GM19468 (cell line): ENCODE results near the gene EVI5L.

Experiments
- ATAC-seq: cut with Tn5 transposase; IDR thresholded peaks from one replicate; pipeline ENCODE4 v1.9.1; 2021; ENCODE audit warnings: mild to moderate bottlenecking, moderate library complexity, moderate number of reproducible peaks; ENCODE audit not compliant: unreplicated experiment; ENCODE audit errors: extremely low read depth

EVI5L gene

DNA sequence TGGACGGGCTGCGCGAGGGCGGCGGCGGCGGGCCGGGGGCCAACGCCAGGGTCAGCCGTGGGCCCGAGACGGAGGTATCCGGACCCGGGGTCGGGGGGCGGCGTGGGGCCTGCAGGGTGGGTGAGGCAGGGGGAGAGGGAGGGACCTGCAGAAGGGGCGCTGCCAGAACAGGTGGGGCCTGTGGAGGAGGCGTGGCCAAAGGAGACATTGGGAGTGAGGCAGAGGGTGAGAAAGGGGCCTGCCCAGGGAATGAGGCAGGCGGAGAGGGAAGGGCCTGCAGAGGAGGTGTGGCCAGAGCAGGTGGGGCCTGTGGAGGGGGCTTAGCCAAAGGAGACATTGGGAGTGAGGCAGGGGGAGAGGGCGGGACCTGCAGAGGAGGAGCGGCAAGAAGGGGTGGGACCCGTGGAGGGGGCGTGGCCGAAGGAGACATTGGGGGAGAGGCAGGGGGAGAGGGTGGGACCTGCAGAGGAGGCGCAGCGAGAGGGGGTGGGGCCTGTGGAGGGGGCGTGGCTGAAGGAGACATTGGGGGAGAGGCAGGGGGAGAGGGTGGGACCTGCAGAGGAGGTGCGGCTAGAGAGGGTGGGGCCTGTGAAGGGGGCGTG is 40.0 kb downstream of the EVI5L start:
- ATAC-seq: no peak

DNA sequence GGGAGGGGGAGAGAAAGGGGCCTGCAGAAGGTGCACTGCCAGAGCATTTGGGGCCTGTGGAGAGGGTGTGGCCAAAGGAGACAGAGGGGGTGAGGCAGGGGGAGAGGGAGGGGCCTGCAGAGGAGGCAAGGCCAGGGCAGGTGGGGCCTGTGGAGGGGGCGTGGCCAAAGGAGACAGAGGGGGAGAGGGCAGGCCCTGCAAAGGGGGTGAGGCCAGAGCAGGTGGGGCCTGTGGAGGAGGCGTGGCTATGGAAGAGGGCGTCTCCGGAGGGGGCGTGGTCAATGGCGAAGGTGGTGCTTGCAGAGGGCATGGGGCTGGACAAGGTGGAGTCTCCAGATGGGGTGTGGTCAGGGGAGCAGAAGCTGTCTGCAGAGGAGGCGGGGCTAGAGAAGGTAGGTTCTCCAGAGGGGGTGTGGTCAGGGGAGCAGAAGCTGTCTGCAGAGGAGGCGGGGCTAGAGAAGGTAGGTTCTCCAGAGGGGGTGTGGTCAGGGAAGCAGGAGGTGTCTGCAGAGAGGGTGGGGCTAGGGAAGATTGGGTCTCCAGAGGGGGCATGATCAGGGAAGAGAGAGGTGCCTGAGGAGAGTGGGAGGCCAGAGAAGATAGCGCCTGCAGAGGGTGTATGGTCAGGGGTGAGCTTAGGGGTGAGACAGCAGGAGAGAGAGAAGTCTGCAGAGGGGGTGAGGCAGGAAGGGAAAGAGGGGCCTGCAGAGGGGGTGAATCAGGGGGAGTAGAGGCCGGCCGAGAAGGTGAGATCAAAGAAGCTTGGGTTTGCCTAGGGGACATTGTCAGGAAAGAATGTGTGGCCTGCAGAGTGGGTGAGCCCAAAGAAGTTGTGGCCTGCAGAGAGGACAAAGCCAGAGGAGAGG is 40.8 kb downstream of the EVI5L start:
- no peak for ATAC-seq

DNA sequence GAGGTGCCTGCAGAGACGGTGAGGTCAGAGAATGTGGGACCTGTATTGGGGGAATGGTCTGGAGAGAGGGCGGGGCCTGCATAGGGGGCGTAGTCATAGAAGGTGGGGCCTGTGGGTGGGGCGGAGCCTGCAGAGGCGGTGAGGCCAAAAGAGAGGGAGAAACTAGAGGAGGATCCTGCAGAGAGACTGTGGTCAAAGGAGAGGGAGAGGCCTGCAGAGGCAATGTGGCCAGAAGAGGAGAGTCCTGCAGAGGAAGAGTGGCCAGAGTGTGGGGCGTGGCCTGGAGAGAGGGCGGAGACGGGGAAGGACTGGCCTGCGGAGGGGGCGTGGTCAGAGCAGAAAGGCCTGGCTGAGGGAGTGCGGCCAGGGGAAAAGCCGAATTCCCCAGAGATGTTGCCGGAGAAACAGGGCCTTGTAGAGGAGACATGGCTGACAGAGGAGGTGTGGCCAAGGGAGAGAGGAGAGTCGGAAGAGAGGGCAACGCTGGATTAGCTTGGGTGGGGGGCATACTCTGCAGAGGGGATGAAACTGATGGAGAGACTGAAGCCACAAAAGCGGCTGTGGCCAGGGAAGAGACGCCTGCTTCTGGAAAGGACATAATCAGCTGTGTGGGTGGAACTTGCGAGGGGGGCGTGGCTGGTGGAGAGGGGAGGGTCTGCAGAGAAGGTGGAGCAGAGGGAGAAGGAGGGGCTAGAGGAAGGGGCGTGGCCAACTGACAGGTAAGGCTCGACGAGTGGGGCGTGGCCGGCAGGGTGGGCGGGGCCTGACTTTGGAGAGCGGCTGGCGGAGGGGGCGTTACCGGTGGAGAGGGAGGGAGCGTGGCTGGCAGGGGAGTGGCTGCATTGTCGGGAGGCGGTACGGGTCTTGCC is 41.7 kb downstream of the EVI5L start:
- ATAC-seq: no peak

DNA sequence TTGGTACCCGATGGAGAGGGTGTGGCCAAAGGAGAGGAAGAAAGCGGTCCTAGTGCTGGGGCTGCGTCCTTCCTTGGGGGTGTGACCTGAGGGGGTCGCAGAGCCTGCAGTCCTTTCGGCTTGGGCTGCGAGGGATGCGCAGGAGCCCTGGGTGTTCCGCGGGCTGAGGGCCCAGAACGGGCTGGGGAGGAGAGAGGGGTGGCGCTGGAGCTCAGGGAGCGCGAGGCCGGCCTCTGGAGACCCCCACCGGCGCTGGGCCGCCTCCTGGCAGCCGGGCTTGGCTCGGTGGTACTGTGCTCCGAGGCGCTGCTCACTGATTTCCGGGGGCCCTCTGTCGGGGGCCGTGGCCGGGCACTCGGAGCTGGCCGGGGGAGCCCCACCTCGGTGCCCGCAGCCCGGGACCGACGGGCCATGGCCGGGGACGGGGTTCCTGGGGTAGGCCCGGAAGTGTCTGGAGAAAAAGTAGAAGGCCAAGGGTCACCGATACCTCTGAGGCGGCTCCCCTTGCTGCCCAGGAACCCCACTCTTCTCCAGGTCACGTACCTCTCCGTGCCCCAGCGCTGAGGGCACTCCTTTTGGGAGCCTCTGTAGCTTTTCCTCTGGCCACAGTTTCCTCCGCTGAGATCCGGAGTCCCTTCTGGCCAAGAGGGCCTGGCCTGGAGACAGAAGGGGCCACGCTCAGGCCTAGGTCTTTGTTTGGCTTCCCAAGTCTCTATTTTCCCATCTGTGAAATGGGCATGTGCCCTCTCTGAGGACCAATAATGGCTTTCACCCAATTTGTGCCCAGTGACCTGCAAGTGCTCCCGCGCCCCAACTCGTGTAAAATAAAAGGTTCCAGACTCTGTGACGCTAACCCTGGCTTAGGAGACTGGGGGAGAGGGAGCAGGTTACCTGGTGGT is 42.5 kb downstream of the EVI5L start:
- no peak for ATAC-seq

DNA sequence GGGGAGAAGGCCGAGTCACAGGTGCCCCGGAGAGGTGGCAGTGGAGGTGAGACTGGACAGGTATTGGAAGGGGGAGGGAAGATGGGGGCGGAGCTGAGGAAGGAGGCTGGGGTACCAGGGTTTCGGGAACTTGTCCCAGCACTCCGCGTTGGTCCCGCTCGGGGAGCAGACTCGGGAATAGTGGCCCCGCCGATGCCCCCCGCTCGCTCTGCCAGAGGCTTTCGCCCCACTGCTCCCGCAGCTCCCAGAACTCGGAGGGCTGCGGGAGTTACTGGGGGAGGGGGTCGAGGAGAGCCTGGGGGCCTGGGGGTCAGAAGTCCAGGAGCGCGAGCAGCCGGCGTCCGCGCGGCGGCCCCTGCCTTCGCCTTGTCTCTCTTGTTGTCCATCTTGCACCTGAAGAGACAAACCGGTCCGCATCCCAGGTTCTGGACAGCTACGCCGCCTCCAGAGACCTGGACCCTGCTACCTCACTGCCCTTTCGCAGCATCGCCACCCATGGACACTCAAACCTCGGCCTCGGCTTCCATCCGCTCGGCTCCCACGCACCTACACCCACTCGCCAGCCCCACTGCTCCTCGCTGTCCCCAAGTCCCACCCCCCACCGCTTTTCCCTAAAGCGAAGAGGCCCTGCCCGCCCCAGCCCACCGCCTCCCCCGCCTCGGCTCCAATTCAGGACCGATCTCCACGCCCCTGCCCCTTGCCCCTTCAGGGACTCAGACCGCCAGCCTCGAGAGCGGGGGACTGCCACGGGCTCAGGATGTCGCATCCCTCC is 43.5 kb downstream of the EVI5L start:
- no peak for ATAC-seq

DNA sequence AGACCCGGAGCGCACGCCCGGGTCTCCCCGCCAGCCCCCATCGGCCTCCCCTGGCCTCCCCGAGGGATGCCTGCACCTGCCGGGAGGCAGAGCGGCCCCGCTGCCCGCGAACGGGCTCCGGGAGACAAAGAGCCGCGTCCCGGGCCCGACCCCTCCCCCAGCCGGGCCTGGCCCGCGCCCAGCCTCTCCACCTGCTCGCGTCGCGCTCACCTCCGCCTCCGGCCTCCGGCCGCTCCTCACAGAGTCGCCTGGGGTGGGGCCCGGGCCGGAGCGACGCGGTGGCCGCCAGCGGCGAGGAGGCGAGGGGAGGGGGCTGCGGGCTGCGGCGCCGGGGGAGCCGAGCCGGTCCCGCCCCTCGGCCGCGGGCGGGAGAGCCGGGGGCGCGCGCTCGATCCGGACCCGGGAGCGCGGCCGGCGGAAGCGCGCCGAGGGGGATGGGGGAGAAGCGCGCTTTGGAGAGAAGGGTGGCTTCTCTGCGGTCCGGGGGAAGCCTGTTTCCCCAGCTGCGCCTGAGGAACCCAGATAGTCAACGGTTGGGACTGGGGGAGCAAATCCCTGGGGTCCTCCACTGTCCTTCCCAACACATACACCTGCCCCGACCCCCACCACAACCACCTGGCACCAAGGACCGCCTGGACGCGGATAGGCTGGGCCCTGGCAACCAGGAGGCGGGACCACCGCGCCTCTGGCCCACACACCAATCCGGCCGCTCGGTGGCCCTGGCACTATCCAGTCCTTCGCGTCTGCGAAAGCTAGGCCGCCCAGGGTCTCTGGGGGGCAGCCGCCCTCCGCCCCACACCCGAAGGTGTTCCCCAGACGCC is 44.3 kb downstream of the EVI5L start, which contains the start of gene PRR36:
PRR36 (minus strand) TSS at position 315 of the 821 bp plus-strand sequence. CDS start 701 bp downstream, outside the sequence.
- ATAC-seq: no peak

DNA sequence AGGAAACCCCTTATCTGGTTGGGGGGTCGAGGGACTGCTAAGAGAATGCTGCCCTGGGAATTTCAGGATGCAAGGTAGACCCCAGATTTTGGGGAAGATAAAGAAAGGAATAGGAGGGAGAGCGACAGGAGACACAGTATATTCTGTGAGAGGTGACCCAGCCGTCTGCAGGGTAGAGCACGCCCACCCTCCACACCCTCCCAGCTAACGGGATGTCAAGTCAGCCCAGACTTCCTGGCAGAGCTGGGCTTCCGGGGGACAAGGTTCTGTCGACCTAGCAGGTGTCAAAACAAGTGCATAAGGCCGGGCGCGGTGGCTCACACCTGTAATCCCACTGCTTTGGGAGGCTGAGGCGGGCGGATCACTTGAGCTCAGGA is 44.9 kb downstream of the EVI5L start:
- ATAC-seq: no peak

DNA sequence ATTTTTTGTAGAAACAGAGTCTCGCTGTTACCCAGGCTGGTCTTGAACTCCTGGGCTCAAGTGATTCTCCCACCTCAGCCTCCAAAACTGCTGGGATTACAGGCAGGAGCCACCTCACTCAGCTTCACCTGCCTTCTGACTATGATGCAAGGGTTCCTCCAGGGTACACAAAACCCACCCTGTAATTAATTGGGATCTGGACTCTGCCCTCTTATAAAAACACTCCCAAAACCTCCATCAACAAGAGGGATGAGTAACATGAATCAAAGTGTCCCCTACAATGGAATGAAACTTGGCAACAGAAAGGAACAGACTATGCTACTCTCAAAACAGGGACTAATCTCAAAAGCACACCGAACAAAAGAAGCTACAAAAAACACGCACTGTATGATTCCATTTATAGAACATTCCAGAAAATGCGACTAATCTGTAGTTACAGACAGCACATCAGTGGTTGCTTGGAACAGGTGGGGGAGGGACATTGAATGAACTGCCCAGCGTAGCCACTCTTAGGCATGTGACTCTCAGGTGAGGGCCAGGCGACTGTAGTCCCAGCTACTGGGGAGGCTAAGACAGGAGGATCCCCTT is 47.3 kb downstream of the EVI5L start:
- ATAC-seq: no peak

DNA sequence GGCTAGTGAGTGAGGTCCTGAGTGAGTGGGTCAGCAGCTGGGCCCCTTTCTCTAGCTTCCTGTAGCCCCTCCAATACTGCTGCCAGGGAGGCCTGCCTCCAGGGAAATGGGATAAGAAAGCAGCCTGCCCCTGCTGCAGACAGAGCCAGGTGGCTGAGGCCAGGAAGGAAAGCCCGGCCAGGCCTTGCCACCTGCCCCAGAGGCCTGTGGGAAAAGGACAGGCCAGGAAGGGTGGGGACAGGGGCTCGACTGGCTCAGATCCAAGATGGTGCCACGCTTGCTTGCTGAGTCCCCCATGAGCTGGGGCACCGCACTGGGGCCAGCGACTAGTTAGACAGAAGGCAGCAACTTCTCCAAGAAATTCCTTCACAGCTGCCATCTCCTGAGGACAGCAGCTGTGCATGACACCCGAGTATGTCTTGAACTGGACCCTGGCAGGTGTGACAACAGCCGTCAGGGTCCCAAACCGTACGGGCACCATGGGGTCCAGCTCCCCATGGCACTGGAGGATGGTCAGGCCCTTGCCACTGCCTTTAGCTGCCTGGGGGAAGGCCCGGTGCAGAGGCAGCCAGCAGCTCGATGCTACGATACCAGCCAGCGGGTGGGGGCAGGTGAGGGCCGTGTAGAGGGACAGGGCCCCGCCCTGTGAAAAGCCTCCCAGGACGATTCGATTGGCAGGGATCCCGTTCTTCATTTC is 49.2 kb downstream of the EVI5L start:
- no peak for ATAC-seq

DNA sequence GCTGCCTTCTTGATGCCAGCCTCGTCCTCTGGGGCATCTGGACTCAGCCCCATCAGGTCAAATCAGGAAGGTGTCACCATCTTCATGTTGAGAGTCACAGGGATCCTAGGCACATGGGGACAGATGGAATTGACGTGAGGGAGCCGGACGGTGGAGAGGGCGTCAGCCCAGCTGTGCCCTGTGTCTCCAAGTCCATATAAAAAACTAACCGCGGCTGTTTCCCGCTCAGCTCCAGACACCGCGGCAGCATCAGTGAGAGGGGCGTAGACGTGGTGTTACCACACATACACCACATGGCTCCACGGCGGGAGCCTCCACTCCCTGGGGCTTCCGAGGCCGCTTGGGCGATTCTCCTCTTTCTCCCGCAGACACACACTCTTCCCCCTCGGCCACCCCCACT is 49.8 kb downstream of the EVI5L start:
- ATAC-seq: no peak

DNA sequence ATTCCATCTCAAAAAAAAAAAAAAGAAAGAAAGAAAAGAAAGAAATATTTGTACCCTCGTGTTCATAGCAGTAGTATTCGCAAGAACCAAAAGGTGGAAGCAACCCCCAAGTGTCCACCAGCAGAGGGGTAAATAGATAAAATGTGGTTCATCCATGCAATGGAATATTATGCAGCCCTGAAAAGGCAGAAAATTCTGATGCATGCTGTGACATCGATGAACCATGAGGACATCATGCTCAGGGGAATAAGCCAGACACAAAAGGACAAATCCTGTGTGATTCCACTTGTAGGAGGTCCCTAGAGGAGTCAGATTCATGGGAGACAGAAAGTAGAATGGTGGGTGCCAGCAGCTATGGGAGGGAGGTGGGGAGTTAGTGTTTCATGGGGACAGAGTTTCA is 51.9 kb downstream of the EVI5L start:
- no peak for ATAC-seq

DNA sequence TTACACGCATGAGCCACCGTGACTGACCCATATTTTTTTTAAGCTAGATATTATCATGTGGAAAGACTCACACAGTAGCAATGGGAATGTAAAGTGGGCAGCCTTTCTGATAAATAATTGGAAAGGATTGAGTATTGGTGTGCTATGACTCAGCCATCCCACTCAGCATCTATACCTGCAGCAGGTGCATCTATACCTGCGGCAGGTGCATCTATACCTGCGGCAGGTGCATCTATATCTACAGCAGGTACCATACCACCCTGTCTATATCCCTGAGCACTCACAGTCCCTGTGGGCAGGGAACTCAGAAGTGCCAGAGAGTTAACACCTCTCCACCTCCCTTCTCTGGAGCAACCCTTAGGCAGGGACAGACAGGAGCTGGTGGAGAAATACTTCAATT is 53.1 kb downstream of the EVI5L start:
- no peak for ATAC-seq

DNA sequence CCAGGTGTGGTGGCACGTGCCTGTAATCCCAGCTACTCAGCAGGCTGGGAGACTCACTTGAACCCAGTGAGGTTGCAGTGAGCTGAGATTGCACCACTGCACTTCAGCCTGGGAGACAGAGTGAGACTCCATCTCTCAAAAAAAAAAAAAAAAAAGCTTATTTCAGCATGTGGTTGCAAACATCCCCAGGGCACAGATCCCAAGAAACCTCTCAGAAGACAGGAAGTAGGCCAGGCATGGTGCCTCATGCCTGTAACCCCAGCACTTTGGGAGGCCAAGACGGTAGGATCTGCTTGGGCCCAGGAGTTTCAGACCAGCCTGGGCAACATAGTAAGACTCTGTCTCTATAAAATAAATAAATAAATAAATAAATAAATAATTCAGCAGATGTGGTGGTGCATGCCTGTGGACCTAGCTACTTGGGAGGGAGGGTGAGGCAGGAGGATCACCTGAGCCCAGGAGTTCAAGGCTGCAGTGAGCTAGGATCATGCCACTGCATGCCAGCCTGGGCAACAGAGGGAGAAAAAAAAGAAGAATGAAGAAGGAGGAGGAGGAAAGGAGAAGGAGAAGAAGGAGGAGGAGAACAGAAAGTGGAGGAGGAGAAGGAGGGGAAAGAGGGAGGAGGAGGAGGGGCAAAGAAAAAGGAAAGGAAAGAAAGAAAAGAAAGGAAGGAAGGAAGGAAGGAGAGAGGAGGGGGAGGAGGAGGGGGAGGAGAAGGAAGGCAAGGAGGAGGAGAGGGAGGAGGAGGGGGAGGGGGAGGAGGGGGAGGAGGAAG is 54.0 kb downstream of the EVI5L start:
- ATAC-seq: no peak

DNA sequence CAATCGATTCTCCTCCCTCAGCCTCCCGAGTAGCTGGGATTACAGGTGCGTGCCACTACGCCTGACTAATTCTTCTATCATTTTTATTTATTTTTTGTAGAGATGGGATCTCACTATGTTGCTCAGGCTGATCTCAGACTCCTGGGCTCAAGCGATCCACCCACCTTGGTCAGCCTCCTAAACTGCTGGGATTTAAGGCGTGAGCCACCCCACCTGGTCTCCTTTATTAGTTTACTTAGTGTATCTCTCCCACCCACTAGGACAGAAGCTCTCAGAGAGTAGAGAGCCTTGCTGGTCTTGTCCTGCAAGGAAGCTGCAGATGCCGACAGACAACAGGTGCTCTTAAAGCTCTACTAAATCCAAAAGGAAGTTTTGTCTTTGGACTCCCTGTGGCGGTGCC is 55.8 kb downstream of the EVI5L start:
- ATAC-seq: no peak

DNA sequence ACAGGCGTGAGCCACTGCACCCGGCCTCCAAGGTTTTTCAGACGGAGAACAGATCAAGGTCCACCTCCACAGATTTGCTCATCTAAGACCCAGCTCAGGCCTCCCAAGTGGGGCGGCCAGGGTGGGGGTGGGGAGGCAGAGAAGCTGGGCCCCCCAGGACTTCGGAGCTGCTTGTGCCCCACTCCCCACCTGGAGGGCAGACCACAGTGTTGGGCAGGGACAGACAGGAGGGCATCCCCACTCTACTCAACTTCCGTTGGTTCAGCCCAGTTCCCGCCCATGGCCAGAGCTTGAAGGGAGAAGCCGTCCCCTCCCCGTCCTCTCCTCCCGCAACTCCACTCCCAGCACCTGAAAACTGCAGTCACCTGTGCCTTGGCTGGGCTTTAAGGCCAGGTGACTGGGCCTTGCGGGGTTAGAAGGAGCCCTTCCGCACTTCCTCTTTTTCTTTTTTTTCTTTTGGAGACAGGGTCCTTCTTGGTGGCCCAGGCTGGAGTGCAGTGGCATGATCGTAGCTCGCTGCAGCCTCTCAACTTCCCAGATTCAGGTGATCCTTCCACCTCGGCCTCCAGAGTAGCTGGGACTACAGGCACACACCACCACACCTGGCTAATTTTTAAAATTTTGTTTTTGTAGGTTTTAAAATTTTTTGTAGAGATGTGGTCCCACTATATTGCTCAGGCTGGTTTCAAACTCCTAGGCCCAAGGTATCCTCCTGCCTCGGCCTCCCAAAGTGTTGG is 57.6 kb downstream of the EVI5L start:
- no peak for ATAC-seq
